Fibroblast of the aortic adventitia (primary cell): ENCODE measurements around the gene NUDT16. TPM values are rescaled to one million over a fixed set of nuclear protein-coding genes. Genes with fewer than 3 reads are reported as not detected.
"Not testable (repeated sequence)": the region's sequence is repeated elsewhere in the genome, so short reads cannot be mapped to it uniquely, and the experiment has no call there.

ENCODE experiments used
- DNase-seq: peaks from one replicate; pipeline ENCODE4 v3.0.0-alpha.2; 2010; ENCODE audit warnings: low read depth
- H3K4me3 ChIP-seq: 2 replicates; pipeline ENCODE4 v1.5.1; 2011; ENCODE audit warnings: low read depth, mild to moderate bottlenecking, control low read depth, low read length, moderate library complexity
- CTCF ChIP-seq: IDR thresholded peaks from 2 replicates; pipeline ENCODE4 v1.5.1; 2011; ENCODE audit warnings: mild to moderate bottlenecking, low read length, control low read depth, inconsistent platforms; ENCODE audit not compliant: insufficient read depth
- total RNA-seq: library from RNA; depleted of rRNA; stranded (reverse); fragments of >200 nt; gene quantifications from 2 replicates; pipeline ENCODE4 v1.2.3, GENCODE V29; 2012; ENCODE audit warnings: low replicate concordance

Gene NUDT16
- total RNA-seq, 1 donor, result 11.5 TPM

GRCh38 chr3:131361464-131362421, 19.8 kb upstream of the NUDT16 start:
- H3K4me3 ChIP-seq, result peak overlapping the region; percentile 57
- TF ChIP-seq CTCF, result no peak
- peak; percentile 32 for DNase-seq

- no peak overlapping the region for H3K4me3 ChIP-seq
- no peak for DNase-seq
- TF ChIP-seq CTCF, result no peak
Observed at GRCh38 chr3:131363275-131363674, 18.3 kb upstream of the NUDT16 start.

- TF ChIP-seq CTCF, result no peak
- DNase-seq, result no peak
- H3K4me3 ChIP-seq, result no peak overlapping the region
Observed at GRCh38 chr3:131370935-131371687, 10.5 kb upstream of the NUDT16 start.

- no peak for DNase-seq
- H3K4me3 ChIP-seq, result no peak overlapping the region
- TF ChIP-seq CTCF, result no peak
Observed at GRCh38 chr3:131371688-131372066, 9.9 kb upstream of the NUDT16 start.

GRCh38 chr3:131374741-131375140, 6.8 kb upstream of the NUDT16 start:
- H3K4me3 ChIP-seq, result no peak overlapping the region
- no peak for TF ChIP-seq CTCF
- DNase-seq, result no peak

- not testable (repeated sequence) for DNase-seq
- peak overlapping the region; percentile 90 for H3K4me3 ChIP-seq
Observed at GRCh38 chr3:131380821-131381444, 641 bp upstream of the NUDT16 start.
